Activated CD8-positive, alpha-beta T cell treated with anti-CD3 and anti-CD28 coated beads, Interleukin-2, amount 10 ng/mL, durations not matched to agents 7 days and 5 days (primary cell): Measurements from ENCODE around the gene CST8. TPM values are rescaled to one million over a fixed set of nuclear protein-coding genes. Genes with fewer than 3 reads are reported as not detected.
"Not testable (repeated sequence)": the region's sequence is repeated elsewhere in the genome, so short reads cannot be mapped to it uniquely, and the experiment has no call there.

Source experiments
- ATAC-seq: fragments of 150-1000 bp; cut with Tn5 transposase; one replicate; pipeline ENCODE4 v1.10.0; 2021; ENCODE audit warnings: moderate library complexity
- CTCF ChIA-PET: fragments of 350-600 bp; sonication (Branson Sonifier 250); formaldehyde crosslinking; loops from one replicate; lab custom pipeline; 2021; ENCODE audit warnings: antibody characterized with exemption; lab: Charles Lee
- POLR2A ChIA-PET: fragments of 350-600 bp; sonication (Branson Sonifier 250); formaldehyde crosslinking; loops from one replicate; lab custom pipeline; 2021; ENCODE audit warnings: antibody characterized with exemption; lab: Charles Lee
- DNase-seq: peaks from one replicate; pipeline ENCODE4 v3.0.0-alpha.2; 2020
- H3K27ac Mint-ChIP-seq: one replicate; pipeline ENCODE4 v1.8.0; 2021; ENCODE audit warnings: mild to moderate bottlenecking, mixed read lengths
- H3K27me3 Mint-ChIP-seq: one replicate; pipeline ENCODE4 v1.8.0; 2021; ENCODE audit warnings: low read depth, mixed read lengths
- H3K36me3 Mint-ChIP-seq: one replicate; pipeline ENCODE4 v1.8.0; 2021; ENCODE audit warnings: low read depth, mixed read lengths
- H3K4me1 Mint-ChIP-seq: one replicate; pipeline ENCODE4 v1.8.0; 2021; ENCODE audit warnings: low read depth, mixed read lengths
- H3K4me3 Mint-ChIP-seq: one replicate; pipeline ENCODE4 v1.8.0; 2021; ENCODE audit warnings: mild to moderate bottlenecking, mixed read lengths
- H3K9me3 Mint-ChIP-seq: one replicate; pipeline ENCODE4 v1.8.0; 2022; ENCODE audit warnings: mixed read lengths; ENCODE audit not compliant: insufficient read depth
- total RNA-seq, 2 experiments: library from RNA; stranded (reverse); gene quantifications; one replicate each; pipeline ENCODE4 v1.2.3, GENCODE V29; 2021

The CST8 gene
- total RNA-seq, 2 experiments from 2014 or later = not detected

GRCh38 chr20:23453549-23454543 is 37.1 kb upstream of the CST8 start:
- CTCF ChIA-PET = no interaction called here
- Mint-ChIP-seq H3K4me1 (peaks cover 37% of the 10 kb centered on the region), H3K27ac (no peak overlapping the region), H3K9me3 (no peaks in the 10 kb centered on the region), H3K27me3 (no peaks in the 10 kb centered on the region), H3K36me3 (peaks cover 4% of the 10 kb centered on the region), H3K4me3 (no peak overlapping the region)
- POLR2A ChIA-PET = interaction anchor here (0.6 kb wide), 1 partner anchor 32 kb away, joined by 5 read pairs; no protein-coding TSS in a partner anchor
- DNase-seq = no peak
- no peak for ATAC-seq

- Mint-ChIP-seq H3K9me3 (no peaks in the 10 kb centered on the region), H3K4me1 (peaks cover 27% of the 10 kb centered on the region), H3K27me3 (no peaks in the 10 kb centered on the region), H3K27ac (no peak overlapping the region), H3K4me3 (no peak overlapping the region), H3K36me3 (peaks cover 4% of the 10 kb centered on the region)
- ChIA-PET CTCF (no interaction called here), POLR2A (no interaction called here)
- ATAC-seq = no peak
- DNase-seq = no peak
Measured at GRCh38 chr20:23454816-23455215, 36.1 kb upstream of the CST8 start.

GRCh38 chr20:23455639-23456038 is 35.3 kb upstream of the CST8 start:
- peaks cover 24% of the 10 kb centered on the region for H3K4me1 Mint-ChIP-seq
- ChIA-PET CTCF (interaction anchor here (1.7 kb wide), 1 partner anchor 106 kb away, joined by 4 read pairs; no protein-coding TSS in a partner anchor), POLR2A (interaction anchor here (1.8 kb wide), 1 partner anchor 105 kb away, joined by 7 read pairs; the partner anchor contains the start of gene NXT1)
- no peak overlapping the region for H3K4me3 Mint-ChIP-seq
- no peaks in the 10 kb centered on the region for H3K27me3 Mint-ChIP-seq
- peak; percentile 43 for DNase-seq
- H3K9me3 Mint-ChIP-seq = no peaks in the 10 kb centered on the region
- ATAC-seq = peak; percentile 33
- peaks cover 4% of the 10 kb centered on the region for H3K36me3 Mint-ChIP-seq
- H3K27ac Mint-ChIP-seq = peak overlapping the region; percentile 87

DNA sequence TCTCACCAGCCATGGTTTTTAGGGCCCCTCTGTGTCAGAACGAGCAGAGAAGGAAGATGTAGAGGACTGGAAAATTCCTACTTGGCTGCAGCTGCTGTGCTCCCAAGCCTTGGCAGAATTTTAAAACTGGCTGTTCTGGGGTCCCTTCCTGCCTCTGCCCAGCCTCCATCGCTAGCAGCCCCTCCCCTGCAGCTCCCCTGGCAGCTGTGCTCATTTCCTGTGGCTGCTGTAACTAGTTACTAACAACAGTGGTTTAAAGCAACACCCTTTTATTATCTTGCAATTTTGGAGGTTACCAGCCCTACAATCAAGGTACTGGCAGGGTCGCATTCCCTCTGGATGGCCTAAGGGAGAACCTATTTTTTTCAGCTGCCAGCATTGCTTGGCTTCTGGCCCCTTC is 34.5 kb upstream of the CST8 start:
- CTCF ChIA-PET = interaction anchor here (1.0 to 1.7 kb wide), 4 partner anchors 11 to 107 kb away, joined by 3 to 4 read pairs (median 3); no protein-coding TSS in a partner anchor
- DNase-seq (peak; percentile 63), ATAC-seq (peak; percentile 70)
- Mint-ChIP-seq H3K27me3 (no peaks in the 10 kb centered on the region), H3K4me3 (no peak overlapping the region), H3K36me3 (peaks cover 4% of the 10 kb centered on the region), H3K27ac (peak overlapping the region; percentile 87), H3K4me1 (peaks cover 26% of the 10 kb centered on the region), H3K9me3 (no peaks in the 10 kb centered on the region)
- POLR2A ChIA-PET = interaction anchor here (1.8 kb wide), 1 partner anchor 106 kb away, joined by 7 read pairs; the partner anchor contains the start of gene NXT1

DNA sequence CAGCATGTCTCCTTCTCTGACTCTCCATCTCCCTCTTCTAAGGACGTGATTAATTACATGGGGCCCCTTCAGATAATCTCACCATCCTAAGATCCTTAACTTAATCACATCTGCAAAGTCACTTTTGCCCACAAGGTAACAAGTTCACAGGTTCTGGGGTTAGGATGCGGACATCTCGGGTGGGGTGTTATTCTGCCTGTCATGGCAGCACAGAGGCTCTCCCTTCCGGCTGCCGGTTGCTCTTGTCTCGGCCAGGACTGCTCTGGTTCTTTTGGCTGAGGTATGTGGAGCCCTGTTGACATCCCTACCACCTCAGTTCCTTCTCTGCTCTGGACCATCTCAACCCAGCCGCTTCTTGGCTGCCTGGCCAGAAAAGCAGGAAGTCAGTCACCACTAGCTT is 34.0 kb upstream of the CST8 start:
- peaks cover 26% of the 10 kb centered on the region for H3K4me1 Mint-ChIP-seq
- no peak overlapping the region for H3K4me3 Mint-ChIP-seq
- H3K36me3 Mint-ChIP-seq = peaks cover 4% of the 10 kb centered on the region
- DNase-seq (no peak), ATAC-seq (peak; percentile 10)
- ChIA-PET POLR2A (interaction anchor here (1.8 kb wide), 1 partner anchor 107 kb away, joined by 7 read pairs; the partner anchor contains the start of gene NXT1), CTCF (interaction anchor here (1.0 to 1.7 kb wide), 4 partner anchors 11 to 107 kb away, joined by 3 to 4 read pairs (median 3); no protein-coding TSS in a partner anchor)
- no peaks in the 10 kb centered on the region for H3K9me3 Mint-ChIP-seq
- peak overlapping the region; percentile 87 for H3K27ac Mint-ChIP-seq
- peaks cover 1% of the 10 kb centered on the region for H3K27me3 Mint-ChIP-seq

DNA sequence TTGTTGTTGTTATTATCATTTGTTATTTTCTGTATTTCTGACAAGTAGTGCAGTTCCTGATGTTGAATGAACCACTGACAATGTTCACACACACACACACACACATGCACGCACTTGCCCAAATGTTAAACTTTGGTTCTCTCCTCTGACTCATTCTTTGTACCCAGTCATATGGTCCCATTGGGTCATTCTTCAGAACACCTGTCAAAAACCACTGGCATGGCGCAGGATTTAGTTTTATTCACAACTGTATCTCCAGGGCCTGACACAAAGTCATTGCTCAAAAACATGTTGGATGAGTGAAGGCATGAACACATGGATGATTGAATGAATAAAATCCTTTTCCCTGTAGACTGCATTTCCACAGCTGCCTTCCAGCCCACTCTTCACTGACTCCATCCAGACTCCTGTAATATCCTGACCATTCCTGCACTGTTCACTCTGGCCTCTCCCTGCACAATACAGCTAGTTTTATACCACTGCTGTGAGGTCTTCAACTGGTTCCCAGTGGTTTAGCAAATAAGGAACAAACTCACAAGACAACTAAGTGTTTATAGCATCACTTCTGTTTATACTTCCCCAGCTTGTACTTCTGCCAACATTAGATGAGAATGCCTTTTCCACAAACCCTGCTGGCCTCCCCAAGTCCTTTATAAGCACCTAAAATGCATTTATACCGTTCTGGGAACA is 31.3 kb upstream of the CST8 start:
- DNase-seq = no peak
- Mint-ChIP-seq H3K4me3 (no peak overlapping the region), H3K9me3 (no peaks in the 10 kb centered on the region), H3K27ac (no peak overlapping the region), H3K4me1 (peaks cover 26% of the 10 kb centered on the region), H3K36me3 (peaks cover 4% of the 10 kb centered on the region), H3K27me3 (peaks cover 8% of the 10 kb centered on the region)
- POLR2A ChIA-PET = no interaction called here
- no peak for ATAC-seq
- CTCF ChIA-PET = interaction anchor here (2.0 kb wide), 2 partner anchors 17 to 18 kb away, joined by 5 to 7 read pairs; no protein-coding TSS in a partner anchor

- Mint-ChIP-seq H3K36me3 (no peaks in the 10 kb centered on the region), H3K4me1 (peaks cover 16% of the 10 kb centered on the region), H3K27me3 (peaks cover 8% of the 10 kb centered on the region), H3K4me3 (no peak overlapping the region), H3K27ac (no peak overlapping the region), H3K9me3 (no peaks in the 10 kb centered on the region)
- ChIA-PET POLR2A (no interaction called here), CTCF (interaction anchor here (2.0 kb wide), 1 partner anchor 19 kb away, joined by 7 read pairs; no protein-coding TSS in a partner anchor)
- no peak for ATAC-seq
- no peak for DNase-seq
Measured at GRCh38 chr20:23461180-23461579, 29.7 kb upstream of the CST8 start.

- H3K9me3 Mint-ChIP-seq = peaks cover 12% of the 10 kb centered on the region
- DNase-seq, ATAC-seq, H3K4me1 Mint-ChIP-seq, H3K4me3 Mint-ChIP-seq, CTCF ChIA-PET, H3K27ac Mint-ChIP-seq, H3K36me3 Mint-ChIP-seq: not testable (repeated sequence)
- H3K27me3 Mint-ChIP-seq = peaks cover 13% of the 10 kb centered on the region
- POLR2A ChIA-PET = interaction anchor here (1.2 kb wide), 1 partner anchor 46 kb away, joined by 3 read pairs; the partner anchor contains the start of gene NAPB
Measured at GRCh38 chr20:23466961-23467360, 24.0 kb upstream of the CST8 start.

GRCh38 chr20:23472306-23472705 is 18.6 kb upstream of the CST8 start:
- H3K4me1 Mint-ChIP-seq, ATAC-seq, H3K27ac Mint-ChIP-seq, CTCF ChIA-PET, H3K9me3 Mint-ChIP-seq, DNase-seq, H3K4me3 Mint-ChIP-seq, POLR2A ChIA-PET, H3K36me3 Mint-ChIP-seq: not testable (repeated sequence)
- peaks cover 14% of the 10 kb centered on the region for H3K27me3 Mint-ChIP-seq

DNA sequence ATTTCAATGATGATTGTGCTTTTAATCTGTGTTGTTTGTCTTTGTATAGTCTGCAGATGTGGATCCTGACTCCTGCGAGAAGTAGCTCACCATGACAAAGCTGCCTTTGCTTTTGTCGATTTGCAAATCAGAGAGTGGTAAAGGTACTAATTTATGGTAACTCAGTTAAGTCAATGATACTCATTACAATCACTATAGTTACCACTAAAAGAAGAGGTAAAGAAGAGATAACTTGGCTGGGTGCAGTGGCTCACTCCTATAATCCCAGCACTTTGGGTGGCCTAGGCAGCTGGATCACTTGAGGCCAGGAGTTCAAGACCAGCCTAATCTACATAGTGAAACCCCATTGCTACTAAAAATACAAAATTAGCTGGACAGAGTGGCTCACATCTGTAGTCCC is 17.6 kb upstream of the CST8 start:
- H3K27me3 Mint-ChIP-seq = peaks cover 14% of the 10 kb centered on the region
- H3K4me3 Mint-ChIP-seq, H3K27ac Mint-ChIP-seq, H3K4me1 Mint-ChIP-seq, H3K36me3 Mint-ChIP-seq, H3K9me3 Mint-ChIP-seq, DNase-seq, POLR2A ChIA-PET, ATAC-seq, CTCF ChIA-PET: not testable (repeated sequence)

- no peak for ATAC-seq
- no peak for DNase-seq
- Mint-ChIP-seq H3K27ac (no peak overlapping the region), H3K9me3 (no peaks in the 10 kb centered on the region), H3K36me3 (no peaks in the 10 kb centered on the region), H3K4me3 (no peak overlapping the region), H3K4me1 (no peaks in the 10 kb centered on the region), H3K27me3 (peaks cover 13% of the 10 kb centered on the region)
- POLR2A ChIA-PET = no interaction called here
- CTCF ChIA-PET = no interaction called here
Measured at GRCh38 chr20:23475395-23475794, 15.5 kb upstream of the CST8 start.
